ENCODE measurements around the gene LRBA. TPM values are rescaled to one million over a fixed set of nuclear protein-coding genes. Genes with fewer than 3 reads are reported as not detected.

Gene LRBA
- total RNA-seq, 2 donors from 2014 or later = 76.3 to 86.9 TPM

- H3K4me1 Mint-ChIP-seq = peaks cover 2% of the 10 kb centered on the region
- no peak for ATAC-seq
Measured at GRCh38 chr4:150382028-150382427, 633.1 kb downstream of the LRBA start.

GRCh38 chr4:150381609-150382008 is 633.5 kb downstream of the LRBA start:
- H3K4me3 Mint-ChIP-seq = no peak overlapping the region
- DNase-seq (no peak), ATAC-seq (no peak)
- no peak overlapping the region for H3K27ac Mint-ChIP-seq
- peaks cover 2% of the 10 kb centered on the region for H3K4me1 Mint-ChIP-seq
- H3K27me3 Mint-ChIP-seq = no peaks in the 10 kb centered on the region
- H3K36me3 Mint-ChIP-seq (ENCODE audit: low read depth) = peaks cover 6% of the 10 kb centered on the region
- no peaks in the 10 kb centered on the region for H3K9me3 ChIP-seq (ENCODE audit: control insufficient read depth, low read length, poor library complexity, severe bottlenecking)

More at GRCh38 chr4:150382028-150382427, 633.1 kb downstream of the LRBA start:
- Mint-ChIP-seq H3K27me3 (no peaks in the 10 kb centered on the region), H3K4me3 (no peak overlapping the region), H3K27ac (no peak overlapping the region), H3K36me3 (ENCODE audit: low read depth) (peaks cover 6% of the 10 kb centered on the region)
- DNase-seq = no peak
- no peaks in the 10 kb centered on the region for H3K9me3 ChIP-seq (ENCODE audit: control insufficient read depth, low read length, poor library complexity, severe bottlenecking)

GRCh38 chr4:150381036-150381435 is 634.0 kb downstream of the LRBA start:
- H3K9me3 ChIP-seq (ENCODE audit: control insufficient read depth, low read length, poor library complexity, severe bottlenecking) = no peaks in the 10 kb centered on the region
- Mint-ChIP-seq H3K27me3 (no peaks in the 10 kb centered on the region), H3K27ac (no peak overlapping the region), H3K4me1 (no peaks in the 10 kb centered on the region), H3K36me3 (ENCODE audit: low read depth) (peaks cover 6% of the 10 kb centered on the region), H3K4me3 (no peak overlapping the region)
- ATAC-seq = no peak
- no peak for DNase-seq

GRCh38 chr4:150379454-150379853 is 635.6 kb downstream of the LRBA start:
- DNase-seq (no peak), ATAC-seq (no peak)
- Mint-ChIP-seq H3K4me1 (no peaks in the 10 kb centered on the region), H3K4me3 (no peak overlapping the region), H3K27ac (no peak overlapping the region), H3K36me3 (ENCODE audit: low read depth) (peaks cover 3% of the 10 kb centered on the region), H3K27me3 (no peaks in the 10 kb centered on the region)
- H3K9me3 ChIP-seq (ENCODE audit: control insufficient read depth, low read length, poor library complexity, severe bottlenecking) = no peaks in the 10 kb centered on the region

- no peak for DNase-seq
- no peaks in the 10 kb centered on the region for H3K27me3 Mint-ChIP-seq
- H3K4me3 Mint-ChIP-seq = no peak overlapping the region
- peaks cover 5% of the 10 kb centered on the region for H3K36me3 Mint-ChIP-seq (ENCODE audit: low read depth)
- H3K4me1 Mint-ChIP-seq = peaks cover 2% of the 10 kb centered on the region
- no peaks in the 10 kb centered on the region for H3K9me3 ChIP-seq (ENCODE audit: control insufficient read depth, low read length, poor library complexity, severe bottlenecking)
- no peak overlapping the region for H3K27ac Mint-ChIP-seq
- ATAC-seq = no peak
Measured at GRCh38 chr4:150375025-150375424, 640.1 kb downstream of the LRBA start.

GRCh38 chr4:150371869-150372268 is 643.2 kb downstream of the LRBA start:
- peaks cover 2% of the 10 kb centered on the region for H3K36me3 Mint-ChIP-seq (ENCODE audit: low read depth)
- no peak overlapping the region for H3K27ac Mint-ChIP-seq
- DNase-seq = no peak
- H3K4me1 Mint-ChIP-seq = peaks cover 2% of the 10 kb centered on the region
- ATAC-seq = no peak
- no peaks in the 10 kb centered on the region for H3K27me3 Mint-ChIP-seq
- H3K9me3 ChIP-seq (ENCODE audit: control insufficient read depth, low read length, poor library complexity, severe bottlenecking) = no peaks in the 10 kb centered on the region
- H3K4me3 Mint-ChIP-seq = no peak overlapping the region

GRCh38 chr4:150369434-150370380 is 645.4 kb downstream of the LRBA start:
- Mint-ChIP-seq H3K4me3 (no peak overlapping the region), H3K36me3 (ENCODE audit: low read depth) (peaks cover 2% of the 10 kb centered on the region), H3K27ac (no peak overlapping the region), H3K4me1 (peaks cover 5% of the 10 kb centered on the region), H3K27me3 (no peaks in the 10 kb centered on the region)
- DNase-seq (no peak), ATAC-seq (no peak)
- H3K9me3 ChIP-seq (ENCODE audit: control insufficient read depth, low read length, poor library complexity, severe bottlenecking) = no peaks in the 10 kb centered on the region

- DNase-seq (no peak), ATAC-seq (no peak)
- no peak overlapping the region for H3K4me3 Mint-ChIP-seq
- H3K9me3 ChIP-seq (ENCODE audit: control insufficient read depth, low read length, poor library complexity, severe bottlenecking) = no peaks in the 10 kb centered on the region
- H3K27me3 Mint-ChIP-seq = no peaks in the 10 kb centered on the region
- H3K36me3 Mint-ChIP-seq (ENCODE audit: low read depth) = peaks cover 2% of the 10 kb centered on the region
- peaks cover 5% of the 10 kb centered on the region for H3K4me1 Mint-ChIP-seq
- H3K27ac Mint-ChIP-seq = no peak overlapping the region
Measured at GRCh38 chr4:150368667-150369066, 646.4 kb downstream of the LRBA start.

GRCh38 chr4:150367326-150367725 is 647.8 kb downstream of the LRBA start:
- no peak overlapping the region for H3K27ac Mint-ChIP-seq
- no peak overlapping the region for H3K4me3 Mint-ChIP-seq
- ATAC-seq (no peak), DNase-seq (no peak)
- peaks cover 3% of the 10 kb centered on the region for H3K36me3 Mint-ChIP-seq (ENCODE audit: low read depth)
- no peaks in the 10 kb centered on the region for H3K27me3 Mint-ChIP-seq
- no peaks in the 10 kb centered on the region for H3K9me3 ChIP-seq (ENCODE audit: control insufficient read depth, low read length, poor library complexity, severe bottlenecking)
- H3K4me1 Mint-ChIP-seq = peaks cover 5% of the 10 kb centered on the region

GRCh38 chr4:150366487-150366999 is 648.5 kb downstream of the LRBA start:
- ATAC-seq (no peak), DNase-seq (no peak)
- H3K4me3 Mint-ChIP-seq = no peak overlapping the region
- H3K27me3 Mint-ChIP-seq = no peaks in the 10 kb centered on the region
- no peak overlapping the region for H3K27ac Mint-ChIP-seq
- no peaks in the 10 kb centered on the region for H3K9me3 ChIP-seq (ENCODE audit: control insufficient read depth, low read length, poor library complexity, severe bottlenecking)
- peaks cover 7% of the 10 kb centered on the region for H3K36me3 Mint-ChIP-seq (ENCODE audit: low read depth)
- peaks cover 5% of the 10 kb centered on the region for H3K4me1 Mint-ChIP-seq

GRCh38 chr4:150363721-150364688 is 651.1 kb downstream of the LRBA start:
- Mint-ChIP-seq H3K27ac (no peak overlapping the region), H3K36me3 (ENCODE audit: low read depth) (peaks cover 8% of the 10 kb centered on the region), H3K4me1 (peaks cover 8% of the 10 kb centered on the region), H3K27me3 (no peaks in the 10 kb centered on the region), H3K4me3 (no peak overlapping the region)
- ATAC-seq = no peak
- DNase-seq = no peak
- H3K9me3 ChIP-seq (ENCODE audit: control insufficient read depth, low read length, poor library complexity, severe bottlenecking) = no peaks in the 10 kb centered on the region

GRCh38 chr4:150358691-150359090 is 656.4 kb downstream of the LRBA start:
- Mint-ChIP-seq H3K4me3 (no peak overlapping the region), H3K36me3 (ENCODE audit: low read depth) (peaks cover 8% of the 10 kb centered on the region), H3K4me1 (peaks cover 8% of the 10 kb centered on the region), H3K27ac (no peak overlapping the region), H3K27me3 (no peaks in the 10 kb centered on the region)
- no peaks in the 10 kb centered on the region for H3K9me3 ChIP-seq (ENCODE audit: control insufficient read depth, low read length, poor library complexity, severe bottlenecking)
- ATAC-seq = no peak
- no peak for DNase-seq

GRCh38 chr4:150357829-150358228 is 657.3 kb downstream of the LRBA start:
- DNase-seq = no peak
- no peaks in the 10 kb centered on the region for H3K27me3 Mint-ChIP-seq
- no peak overlapping the region for H3K27ac Mint-ChIP-seq
- peaks cover 8% of the 10 kb centered on the region for H3K4me1 Mint-ChIP-seq
- no peaks in the 10 kb centered on the region for H3K9me3 ChIP-seq (ENCODE audit: control insufficient read depth, low read length, poor library complexity, severe bottlenecking)
- H3K36me3 Mint-ChIP-seq (ENCODE audit: low read depth) = peaks cover 8% of the 10 kb centered on the region
- no peak overlapping the region for H3K4me3 Mint-ChIP-seq
- ATAC-seq = no peak

All from T-helper 17 cell (primary cell).